ENCODE measurements around the gene INSC. TPM values are rescaled to one million over a fixed set of nuclear protein-coding genes. Genes with fewer than 3 reads are reported as not detected.

INSC gene
- total and polyA plus RNA-seq, 2 of the 8 experiments (the other 6 are each of a cell fraction or from before 2014, with no cell fraction given), result 0.58 to 0.59 TPM

DNA sequence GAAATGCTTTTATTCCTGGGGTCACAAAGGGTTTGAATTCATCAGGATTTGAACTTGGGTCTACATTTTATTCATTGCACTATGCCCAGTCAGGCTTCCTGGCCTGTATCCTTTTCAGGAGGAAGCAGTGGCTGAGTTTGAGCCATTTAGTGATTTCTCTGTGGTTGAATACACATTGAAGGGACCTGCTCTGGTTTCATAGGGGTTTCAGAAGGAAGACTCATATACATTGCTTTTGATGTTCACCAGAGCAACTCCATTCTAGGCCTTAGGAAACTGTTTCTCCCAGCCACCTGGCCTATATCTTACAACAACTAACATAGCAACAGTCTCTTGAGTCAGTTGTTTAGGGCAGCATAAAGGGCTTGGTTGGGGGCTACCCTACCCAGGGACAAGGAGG is 165.7 kb downstream of the INSC start:
- Histone ChIP-seq H3K9ac (replicated peaks in 1 of 4; ENCODE audit: extremely low read depth in 1 of 4, low read depth in 3 of 4, low read length in 3 of 4) (no peak overlapping the region), H3K23me2 (ENCODE audit: low read depth, low read length) (no peaks in the 10 kb centered on the region; the same call in 1 of the 2 replicates), H4K5ac (ENCODE audit: insufficient read length, low read depth, low read length) (no peak overlapping the region), H3K9me3 (ENCODE audit: insufficient read depth in 2 of 2, low read depth in 1 of 2, low read length in 1 of 2) (no peaks in the 10 kb centered on the region), H2BK20ac (ENCODE audit: low read length) (no peak overlapping the region), H3K4me2 (ENCODE audit: insufficient read depth in 1 of 2, low read depth in 2 of 2, low read length in 2 of 2) (no peak overlapping the region), H3K4me1 (replicated peaks in 1 of 4; ENCODE audit: control insufficient read depth in 3 of 4, insufficient read depth in 4 of 4, low read length in 3 of 4) (no peaks in the 10 kb centered on the region), H2BK5ac (ENCODE audit: low read depth, low read length) (no peak overlapping the region), H3K56ac (replicated peaks; ENCODE audit: insufficient read length, low read depth, low read length) (no peak overlapping the region), H3K23ac (ENCODE audit: insufficient read length) (no peak overlapping the region), H2AFZ (ENCODE audit: low read length) (no peak overlapping the region), H3K4me3 (ENCODE audit: extremely low read depth in 1 of 4, insufficient read depth in 2 of 4, low read depth in 3 of 4, low read length in 4 of 4) (no peak overlapping the region), H3K79me1 (ENCODE audit: low read depth, low read length) (no peaks in the 10 kb centered on the region), H4K91ac (replicated peaks; ENCODE audit: insufficient read length, low read length) (no peak overlapping the region), H3K79me2 (ENCODE audit: control insufficient read depth in 1 of 2, insufficient read depth in 2 of 2, low read length in 2 of 2) (no peaks in the 10 kb centered on the region), H3K27me3 (replicated peaks in 1 of 4; ENCODE audit: control insufficient read depth in 3 of 4, extremely low read depth in 1 of 4, insufficient read depth in 3 of 4, low read length in 3 of 4) (no peaks in the 10 kb centered on the region), H3K18ac (ENCODE audit: extremely low read depth, low read length) (no peak overlapping the region), H2AK5ac (ENCODE audit: low read depth, low read length) (no peak overlapping the region), H2BK120ac (replicated peaks; ENCODE audit: low read depth, low read length) (no peak overlapping the region), H3K14ac (ENCODE audit: insufficient read length) (no peak overlapping the region), H3K4ac (replicated peaks; ENCODE audit: insufficient read length, low read depth, low read length) (no peak overlapping the region), H4K8ac (ENCODE audit: extremely low read depth, insufficient read depth, low read length) (no peak overlapping the region), H2BK15ac (ENCODE audit: low read length) (no peak overlapping the region), H3K27ac (ENCODE audit: low read depth, low read length) (no peak overlapping the region), H3K36me3 (ENCODE audit: control insufficient read depth in 2 of 4, insufficient read depth in 4 of 4, low read length in 3 of 4) (no peaks in the 10 kb centered on the region), H2BK12ac (ENCODE audit: low read depth, low read length) (no peak overlapping the region), H4K20me1 (replicated peaks in 1 of 2; ENCODE audit: control insufficient read depth in 1 of 2, insufficient read depth in 2 of 2, low read length in 2 of 2) (no peaks in the 10 kb centered on the region)
- ChIA-PET POLR2A (ENCODE audit: partially characterized antibody) (no interaction called here), CTCF (ENCODE audit: partially characterized antibody) (interaction anchor here (0.8 kb wide), 1 partner anchor 349 kb away, joined by 3 read pairs; no protein-coding TSS in a partner anchor)
- DNase-seq (ENCODE audit: low read depth in 1 of 2, low spot score in 2 of 2) (no peak), FAIRE-seq (no peak)
- no peak for TF ChIP-seq JUND (IDR thresholded peaks at IDR 0.05; ENCODE audit: low read length)
- TF ChIP-seq MAFK (IDR thresholded peaks at IDR 0.05; ENCODE audit: low read depth, low read length), result no peak
- TF ChIP-seq EZH2 (IDR thresholded peaks at IDR 0.05; ENCODE audit: low read depth, low read length, severe bottlenecking), result no peak
- no peak for TF ChIP-seq CTBP2 (IDR thresholded peaks at IDR 0.05; ENCODE audit: borderline replicate concordance, insufficient read depth, insufficient read length, low read length)
- TF ChIP-seq PHF8 (conservative IDR thresholded peaks at IDR 0.05; ENCODE audit: low read depth, low read length), result no peak
- no peak for TF ChIP-seq ASH2L (IDR thresholded peaks at IDR 0.05; ENCODE audit: low read length)
- TF ChIP-seq RAD21 (IDR thresholded peaks at IDR 0.05 in 1 of 2, conservative IDR thresholded peaks at IDR 0.05 in 1 of 2; ENCODE audit: low read depth in 2 of 2, low read length in 2 of 2), result no peak
- no peak for TF ChIP-seq SUZ12 (IDR thresholded peaks at IDR 0.05; ENCODE audit: low read length)
